SK-N-SH (cell line): ENCODE results near the gene THOP1.

ENCODE experiments used
- CTCF ChIP-seq: fragments of 200-600 bp; sonication (generic); IDR thresholded peaks from 2 replicates; pipeline ENCODE4 v1.6.1; 2017; ENCODE audit warnings: antibody characterized with exemption, mild to moderate bottlenecking, moderate library complexity
- ELF1 ChIP-seq: IDR thresholded peaks from 2 replicates; pipeline ENCODE4 v1.4.0; 2012
- EP300 ChIP-seq, 2 experiments: IDR thresholded peaks; 2 replicates each; pipeline versions ENCODE4 v1.4.0 to v1.6.1; 2012; ENCODE audit warnings: borderline replicate concordance in 1 of 2, low read depth in 1 of 2, low read length in 1 of 2
- GABPA ChIP-seq: IDR thresholded peaks from 2 replicates; pipeline ENCODE4 v1.4.0; 2012; ENCODE audit warnings: low read depth, mild to moderate bottlenecking
- JUND ChIP-seq: IDR thresholded peaks from 2 replicates; pipeline ENCODE4 v1.4.0; 2012
- MAX ChIP-seq: IDR thresholded peaks from 2 replicates; pipeline ENCODE4 v1.4.0; 2012; ENCODE audit warnings: low read depth
- MXI1 ChIP-seq: IDR thresholded peaks from 2 replicates; pipeline ENCODE4 v1.6.1; 2012; ENCODE audit warnings: mild to moderate bottlenecking, low read depth, low read length, improper control_type of control experiment
- NRF1 ChIP-seq: IDR thresholded peaks from 2 replicates; pipeline ENCODE4 v1.6.1; 2012; ENCODE audit warnings: low read depth, mild to moderate bottlenecking, low read length
- POLR2AphosphoS5 ChIP-seq: IDR thresholded peaks from 2 replicates; pipeline ENCODE4 v1.6.1; 2012; ENCODE audit warnings: low read depth, low read length
- RCOR1 ChIP-seq: fragments of 150-350 bp; IDR thresholded peaks from 2 replicates; pipeline ENCODE4 v1.6.1; 2017; ENCODE audit warnings: antibody characterized with exemption, low read length
- SIN3A ChIP-seq: IDR thresholded peaks from 2 replicates; pipeline ENCODE4 v1.6.1; 2012; ENCODE audit warnings: low read depth, mild to moderate bottlenecking, low read length, moderate library complexity, borderline replicate concordance
- TAF1 ChIP-seq: IDR thresholded peaks from 2 replicates; pipeline ENCODE4 v1.6.1; 2012; ENCODE audit warnings: low read depth, mild to moderate bottlenecking, low read length, moderate library complexity, borderline replicate concordance

GRCh38 chr19:2791440-2791839 lies 6.1 kb downstream of the THOP1 start:
- TF ChIP-seq GABPA, result no peak
- no peak for TF ChIP-seq TAF1
- no peak for TF ChIP-seq CTCF
- TF ChIP-seq NRF1, result no peak
- no peak for TF ChIP-seq POLR2AphosphoS5
- no peak for TF ChIP-seq ELF1
- TF ChIP-seq EP300 (IDR thresholded peaks at IDR 0.05; ENCODE audit: borderline replicate concordance in 1 of 2, low read depth in 1 of 2, low read length in 1 of 2), result no peak
- TF ChIP-seq MAX, result no peak
- TF ChIP-seq SIN3A, result no peak
- TF ChIP-seq MXI1, result no peak
- no peak for TF ChIP-seq JUND
- no peak for TF ChIP-seq RCOR1
